Coronary artery (tissue), 2 donors: Measurements from ENCODE around the gene LONP1.
A peak's percentile ranks its signal among the peaks of the same experiment; 100 is the strongest.

Experiments used
- DNase-seq: peaks from one replicate; pipeline ENCODE4 v3.0.0-alpha.2; 2017; ENCODE audit warnings: low spot score
- H3K27ac ChIP-seq, 2 donors: fragments of 200-600 bp; sonication (generic); one replicate each; pipeline ENCODE4 v1.5.1; 2016 to 2019
- H3K4me3 ChIP-seq: fragments of 200-600 bp; sonication (generic); 2 replicates; pipeline ENCODE4 v1.5.1; 2016; ENCODE audit warnings: mild to moderate bottlenecking, moderate library complexity
- CTCF ChIP-seq: fragments of 200-600 bp; sonication (generic); IDR thresholded peaks from one replicate; pipeline ENCODE4 v1.5.1; 2019; ENCODE audit warnings: antibody characterized with exemption

LONP1 gene, protein sequence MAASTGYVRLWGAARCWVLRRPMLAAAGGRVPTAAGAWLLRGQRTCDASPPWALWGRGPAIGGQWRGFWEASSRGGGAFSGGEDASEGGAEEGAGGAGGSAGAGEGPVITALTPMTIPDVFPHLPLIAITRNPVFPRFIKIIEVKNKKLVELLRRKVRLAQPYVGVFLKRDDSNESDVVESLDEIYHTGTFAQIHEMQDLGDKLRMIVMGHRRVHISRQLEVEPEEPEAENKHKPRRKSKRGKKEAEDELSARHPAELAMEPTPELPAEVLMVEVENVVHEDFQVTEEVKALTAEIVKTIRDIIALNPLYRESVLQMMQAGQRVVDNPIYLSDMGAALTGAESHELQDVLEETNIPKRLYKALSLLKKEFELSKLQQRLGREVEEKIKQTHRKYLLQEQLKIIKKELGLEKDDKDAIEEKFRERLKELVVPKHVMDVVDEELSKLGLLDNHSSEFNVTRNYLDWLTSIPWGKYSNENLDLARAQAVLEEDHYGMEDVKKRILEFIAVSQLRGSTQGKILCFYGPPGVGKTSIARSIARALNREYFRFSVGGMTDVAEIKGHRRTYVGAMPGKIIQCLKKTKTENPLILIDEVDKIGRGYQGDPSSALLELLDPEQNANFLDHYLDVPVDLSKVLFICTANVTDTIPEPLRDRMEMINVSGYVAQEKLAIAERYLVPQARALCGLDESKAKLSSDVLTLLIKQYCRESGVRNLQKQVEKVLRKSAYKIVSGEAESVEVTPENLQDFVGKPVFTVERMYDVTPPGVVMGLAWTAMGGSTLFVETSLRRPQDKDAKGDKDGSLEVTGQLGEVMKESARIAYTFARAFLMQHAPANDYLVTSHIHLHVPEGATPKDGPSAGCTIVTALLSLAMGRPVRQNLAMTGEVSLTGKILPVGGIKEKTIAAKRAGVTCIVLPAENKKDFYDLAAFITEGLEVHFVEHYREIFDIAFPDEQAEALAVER

DNA sequence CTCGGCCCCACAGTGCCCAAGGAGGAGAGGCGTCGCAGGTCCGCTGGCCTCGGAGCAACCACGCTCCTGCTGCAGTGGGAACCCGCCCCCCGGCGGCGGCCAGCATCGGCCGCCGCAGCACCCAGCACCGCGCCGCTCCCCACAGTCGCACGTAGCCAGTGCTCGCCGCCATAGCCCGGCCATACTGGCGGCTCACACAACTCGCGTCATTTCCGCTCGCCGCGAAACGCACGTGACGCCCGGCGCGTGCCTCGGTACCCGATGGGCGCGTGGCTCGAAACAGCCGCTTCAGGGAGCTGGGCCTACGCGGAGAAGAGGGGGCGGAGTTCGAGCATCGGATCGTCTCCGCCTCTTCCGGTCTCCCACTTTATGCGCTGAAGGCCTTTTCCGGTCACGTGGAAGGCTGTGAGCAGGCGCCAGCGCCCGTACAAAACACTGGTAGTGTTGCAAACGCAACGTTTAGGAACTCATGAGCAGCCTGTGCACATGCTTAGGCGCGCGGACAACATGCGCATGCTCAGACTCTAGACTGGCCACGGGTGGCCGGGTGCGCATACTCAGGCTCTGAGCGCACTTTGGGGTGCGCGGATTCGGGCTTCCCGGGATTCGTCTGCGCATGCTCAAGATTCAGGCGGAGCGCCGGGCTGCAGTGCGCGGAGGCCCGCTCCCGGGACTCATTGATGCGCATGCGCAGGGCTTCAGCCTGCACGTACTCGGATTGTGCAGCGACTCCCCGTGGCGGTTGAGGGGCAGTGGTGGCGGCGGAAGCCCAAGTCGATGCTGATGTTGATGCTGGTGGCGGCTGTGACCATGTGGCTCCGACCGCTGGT, at the start of gene LONP1, which contains the start of gene CATSPERD:
TSS of gene LONP1 (minus strand) at position 186 of the 830 bp plus-strand sequence. CDS start at position 172, 14 bp downstream.
TSS of gene CATSPERD (plus strand) at position 677 of the 830 bp plus-strand sequence. CDS start at position 778, 101 bp downstream.
- DNase-seq: peak; percentile 99
- peak within 1 kb of the TSS; percentile 87 for H3K4me3 ChIP-seq
- peak; percentile 89 for TF ChIP-seq CTCF
- H3K27ac ChIP-seq: peak within 1 kb of the TSS; percentile 91 to 97

DNA sequence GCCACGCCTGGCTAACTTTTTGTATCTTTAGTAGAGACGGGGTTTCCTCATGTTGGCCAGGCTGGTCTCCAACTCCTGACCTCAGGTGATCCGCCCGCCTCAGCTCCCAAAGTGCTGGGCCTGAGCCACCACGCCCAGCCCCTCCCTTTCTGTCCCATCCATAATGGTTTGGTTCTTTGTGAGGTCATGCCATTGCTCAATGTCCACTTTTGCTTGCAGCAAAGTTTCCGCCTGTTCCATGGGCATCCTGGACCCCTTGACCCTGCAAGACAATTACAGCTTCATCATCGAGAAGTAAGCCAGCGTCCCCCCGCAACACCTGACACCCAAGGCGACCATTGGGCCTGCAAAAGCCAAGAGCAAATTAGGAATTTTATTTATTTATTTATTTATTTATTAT, 48.0 kb upstream of the LONP1 start:
- no peak for TF ChIP-seq CTCF
- Histone ChIP-seq H3K27ac (no peak overlapping the region), H3K4me3 (no peak overlapping the region)
- DNase-seq: no peak

DNA sequence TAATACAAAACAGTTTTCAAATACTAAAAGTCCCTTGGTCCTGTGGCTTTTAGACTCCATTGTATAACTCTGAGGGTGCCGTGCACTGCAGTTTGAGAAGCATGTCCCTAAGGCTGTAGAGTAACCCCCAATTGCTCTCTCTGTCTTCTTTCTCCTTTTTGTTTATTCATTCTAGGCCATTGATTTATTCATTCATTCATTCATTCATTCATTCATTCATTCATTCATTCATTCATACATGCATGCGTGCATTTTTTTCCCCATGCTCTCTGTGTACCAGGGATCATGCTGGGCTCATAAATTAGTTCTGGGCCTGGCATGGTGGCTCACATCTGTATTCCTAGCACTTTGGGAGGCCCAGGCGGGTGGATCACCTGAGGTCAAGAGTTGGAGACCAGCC, 45.3 kb upstream of the LONP1 start:
- no peak for TF ChIP-seq CTCF
- DNase-seq: no peak

DNA sequence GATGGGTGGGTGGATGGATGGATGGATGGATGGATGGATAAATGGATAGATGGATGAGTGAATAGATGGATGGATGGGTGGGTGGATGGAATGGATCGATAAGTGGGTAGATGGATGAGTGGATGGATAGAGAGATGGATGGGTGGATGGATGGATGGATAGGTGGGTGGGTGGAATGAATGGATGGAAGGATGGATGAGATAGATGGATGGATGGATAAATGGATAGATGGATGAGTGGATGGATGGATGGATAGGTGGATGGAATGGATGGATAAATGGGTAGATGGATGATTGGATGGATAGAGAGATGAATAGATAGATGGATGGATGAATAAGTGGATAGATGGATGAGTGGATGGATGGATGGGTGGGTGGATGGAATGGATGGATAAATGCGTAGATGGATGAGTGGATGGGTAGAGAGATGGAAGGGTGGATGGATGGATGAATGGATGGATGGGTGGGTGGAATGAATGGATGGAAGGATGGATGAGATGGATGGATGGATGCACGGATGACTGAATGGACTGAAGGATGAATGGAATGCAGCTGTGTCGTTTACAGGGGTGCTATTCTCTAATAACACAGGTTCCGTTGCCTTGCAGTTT, 42.8 kb upstream of the LONP1 start:
- TF ChIP-seq CTCF: no peak
- H3K4me3 ChIP-seq: no peak overlapping the region
- H3K27ac ChIP-seq: no peak overlapping the region
- no peak for DNase-seq

More for the DNA sequence above, 45.3 kb upstream of the LONP1 start:
- Histone ChIP-seq H3K4me3 (no peak overlapping the region), H3K27ac (no peak overlapping the region)

GRCh38 chr19:5753743-5754142, 33.8 kb upstream of the LONP1 start:
- no peak overlapping the region for H3K27ac ChIP-seq
- H3K4me3 ChIP-seq: no peak overlapping the region
- no peak for DNase-seq
- TF ChIP-seq CTCF: no peak

GRCh38 chr19:5751709-5752108, 31.8 kb upstream of the LONP1 start:
- no peak for DNase-seq
- no peak overlapping the region for H3K4me3 ChIP-seq
- no peak for TF ChIP-seq CTCF
- H3K27ac ChIP-seq: no peak overlapping the region
